GM13977 (cell line): Measurements from ENCODE around the gene ARF4.

Experiments used
- DNase-seq: peaks from one replicate; pipeline ENCODE4 v3.0.0; 2012; ENCODE audit warnings: low spot score
- CTCF ChIP-seq: IDR thresholded peaks from 2 replicates; pipeline ENCODE4 v1.5.1; 2012; ENCODE audit warnings: mild to moderate bottlenecking, control low read depth; ENCODE audit not compliant: insufficient read depth; ENCODE audit errors: extremely low read depth, missing control alignments
- in situ Hi-C: fragments of 300-500 bp; cut with MboI; formaldehyde crosslinking; loops from one replicate; pipeline ENCODE4 v1.12.0; 2022; ENCODE audit warnings: low sequenced_read_pairs, low pct_unique_long_range_greater_than_20kb, mixed read lengths, inconsistent platforms; ENCODE audit not compliant: unreplicated experiment

The ARF4 gene

GRCh38 chr3:57598765-57599360 lies 1.7 kb upstream of the ARF4 start:
- DNase-seq: no peak
- in situ Hi-C loops: no loop called here
- no peak for TF ChIP-seq CTCF

- in situ Hi-C loops: no loop called here
- TF ChIP-seq CTCF: no peak
- DNase-seq: peak; percentile 31
These were observed 533 bp downstream of the ARF4 start for GRCh38 chr3:57596495-57597126.

- DNase-seq: no peak
- in situ Hi-C loops: no loop called here
- no peak for TF ChIP-seq CTCF
These were observed 2.6 kb downstream of the ARF4 start for GRCh38 chr3:57594576-57594975.

- in situ Hi-C loops: no loop called here
These were observed 3.0 kb downstream of the ARF4 start for GRCh38 chr3:57594144-57594543.

GRCh38 chr3:57592306-57592705 lies 4.8 kb downstream of the ARF4 start:
- DNase-seq: no peak
- in situ Hi-C loops: no loop called here
- TF ChIP-seq CTCF: no peak

More at GRCh38 chr3:57594144-57594543, 3.0 kb downstream of the ARF4 start:
- no peak for TF ChIP-seq CTCF
- DNase-seq: no peak

- DNase-seq: no peak
- in situ Hi-C loops: no loop called here
- TF ChIP-seq CTCF: no peak
These were observed 9.2 kb downstream of the ARF4 start for GRCh38 chr3:57587905-57588304.
